Fibroblast of lung (primary cell): ENCODE measurements around the gene CFAP58. TPM values are rescaled to one million over a fixed set of nuclear protein-coding genes. Genes with fewer than 3 reads are reported as not detected.

Source experiments
- DNase-seq, 2 donors: peaks; one replicate each; pipeline versions ENCODE4 v3.0.0 to v3.0.0-alpha.2; 2010; ENCODE audit warnings: low read depth in 2 of 2
- H2AFZ ChIP-seq: 2 replicates; pipeline ENCODE4 v1.5.1; 2012; ENCODE audit warnings: low read length, control low read depth, inconsistent platforms
- H3K27ac ChIP-seq: 2 replicates; pipeline ENCODE4 v1.5.1; 2011; ENCODE audit warnings: low read length, control low read depth; ENCODE audit not compliant: insufficient read depth
- H3K27me3 ChIP-seq: 2 replicates; pipeline ENCODE4 v1.5.1; 2011; ENCODE audit warnings: mild to moderate bottlenecking, low read length; ENCODE audit not compliant: control insufficient read depth, insufficient read depth
- H3K36me3 ChIP-seq: 2 replicates; pipeline ENCODE4 v1.5.1; 2011; ENCODE audit warnings: low read length; ENCODE audit not compliant: control insufficient read depth, insufficient read depth
- H3K4me1 ChIP-seq: 2 replicates; pipeline ENCODE4 v1.5.1; 2011; ENCODE audit warnings: low read length; ENCODE audit not compliant: control insufficient read depth, insufficient read depth; ENCODE audit errors: extremely low read depth
- H3K4me2 ChIP-seq: 2 replicates; pipeline ENCODE4 v1.5.1; 2011; ENCODE audit warnings: low read length, control low read depth; ENCODE audit not compliant: insufficient read depth; ENCODE audit errors: extremely low read depth
- H3K4me3 ChIP-seq, 4 experiments: fragments of 200-600 bp in 1 of 4; sonication (generic) in 1 of 4; replicated peaks in 1 of 4; 2 replicates each; pipeline ENCODE4 v1.5.1; 2011 to 2016; ENCODE audit warnings: low read length in 4 of 4, low read depth in 3 of 4, mild to moderate bottlenecking in 3 of 4, control low read depth in 2 of 4, inconsistent platforms in 1 of 4, mixed read lengths in 1 of 4; ENCODE audit not compliant: insufficient read depth in 1 of 4; ENCODE audit errors: control extremely low read depth in 1 of 4
- H3K79me2 ChIP-seq: 2 replicates; pipeline ENCODE4 v1.5.1; 2012; ENCODE audit warnings: mild to moderate bottlenecking, low read length, inconsistent platforms; ENCODE audit not compliant: control insufficient read depth, insufficient read depth
- H3K9ac ChIP-seq: 2 replicates; pipeline ENCODE4 v1.5.1; 2011; ENCODE audit warnings: mild to moderate bottlenecking, low read length, control low read depth; ENCODE audit not compliant: insufficient read depth
- H3K9me3 ChIP-seq: 2 replicates; pipeline ENCODE4 v1.5.1; 2012; ENCODE audit warnings: low read depth, low read length; ENCODE audit not compliant: control insufficient read depth, insufficient read depth
- H4K20me1 ChIP-seq: 2 replicates; pipeline ENCODE4 v1.5.1; 2011; ENCODE audit warnings: low read length; ENCODE audit not compliant: control insufficient read depth, insufficient read depth; ENCODE audit errors: extremely low read depth
- EZH2 ChIP-seq: IDR thresholded peaks from 2 replicates; pipeline ENCODE4 v1.5.1; 2012; ENCODE audit warnings: low read length, control low read depth, mild to moderate bottlenecking; ENCODE audit errors: missing control alignments
- polyA plus RNA-seq, 2 donors: library from polyadenylated mRNA; depleted of rRNA in 1 of 2; stranded (reverse) in 1 of 2; unstranded in 1 of 2; fragments of >200 nt; gene quantifications; 2 replicates each; pipeline ENCODE4 v1.2.1, GENCODE V29; 2011 to 2012; ENCODE audit warnings: missing spikeins in 1 of 2
- total RNA-seq: library from RNA; depleted of rRNA; stranded (reverse); fragments of >200 nt; gene quantifications from 2 replicates; pipeline ENCODE4 v1.2.1, GENCODE V29; 2014
- TF ChIP-seq, protein P1 (sequence below), 2 donors: IDR thresholded peaks in 1 of 2; conservative IDR thresholded peaks in 1 of 2; 1 replicate in 1 of 2; 2 replicates in 1 of 2; pipeline ENCODE4 v1.5.1; 2011 to 2012; ENCODE audit warnings: low read length in 2 of 2, control low read depth in 1 of 2, inconsistent platforms in 1 of 2, low read depth in 1 of 2, mild to moderate bottlenecking in 1 of 2

CFAP58 gene
- total and polyA plus RNA-seq, 2 donors (not counting 1 experiment from before 2014, with no cell fraction given), result 0.33 to 0.42 TPM

DNA sequence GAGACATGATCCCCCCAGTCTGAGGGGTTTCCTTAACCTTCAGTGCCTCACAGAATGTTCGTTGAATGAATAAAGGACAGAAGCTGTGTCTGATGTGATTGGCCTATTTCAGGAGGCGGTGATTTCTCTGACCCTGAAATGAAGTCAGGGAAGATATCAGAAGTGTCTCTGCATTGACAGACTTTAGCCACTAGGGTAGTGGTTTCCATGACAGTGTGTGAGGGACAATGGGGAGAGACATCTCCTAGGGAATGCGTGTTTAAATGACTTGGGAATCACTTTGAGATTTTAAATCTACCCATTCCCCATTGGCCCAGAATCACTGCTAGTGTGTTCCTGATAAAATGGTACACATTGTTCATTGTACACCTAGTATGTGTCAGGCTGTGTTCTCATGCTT is 132.0 kb downstream of the CFAP58 start:
- H3K27ac ChIP-seq, result no peak overlapping the region
- no peaks in the 10 kb centered on the region for H3K79me2 ChIP-seq
- no peaks in the 10 kb centered on the region for H3K9me3 ChIP-seq
- no peaks in the 10 kb centered on the region for H3K4me1 ChIP-seq
- H4K20me1 ChIP-seq, result no peaks in the 10 kb centered on the region
- H3K27me3 ChIP-seq, result no peaks in the 10 kb centered on the region
- no peak for DNase-seq
- no peak overlapping the region for H3K4me2 ChIP-seq
- no peak overlapping the region for H3K9ac ChIP-seq
- H3K36me3 ChIP-seq, result no peaks in the 10 kb centered on the region
- H3K4me3 ChIP-seq, result no peak overlapping the region
- H2AFZ ChIP-seq, result no peak overlapping the region
- TF ChIP-seq, protein P1, sequence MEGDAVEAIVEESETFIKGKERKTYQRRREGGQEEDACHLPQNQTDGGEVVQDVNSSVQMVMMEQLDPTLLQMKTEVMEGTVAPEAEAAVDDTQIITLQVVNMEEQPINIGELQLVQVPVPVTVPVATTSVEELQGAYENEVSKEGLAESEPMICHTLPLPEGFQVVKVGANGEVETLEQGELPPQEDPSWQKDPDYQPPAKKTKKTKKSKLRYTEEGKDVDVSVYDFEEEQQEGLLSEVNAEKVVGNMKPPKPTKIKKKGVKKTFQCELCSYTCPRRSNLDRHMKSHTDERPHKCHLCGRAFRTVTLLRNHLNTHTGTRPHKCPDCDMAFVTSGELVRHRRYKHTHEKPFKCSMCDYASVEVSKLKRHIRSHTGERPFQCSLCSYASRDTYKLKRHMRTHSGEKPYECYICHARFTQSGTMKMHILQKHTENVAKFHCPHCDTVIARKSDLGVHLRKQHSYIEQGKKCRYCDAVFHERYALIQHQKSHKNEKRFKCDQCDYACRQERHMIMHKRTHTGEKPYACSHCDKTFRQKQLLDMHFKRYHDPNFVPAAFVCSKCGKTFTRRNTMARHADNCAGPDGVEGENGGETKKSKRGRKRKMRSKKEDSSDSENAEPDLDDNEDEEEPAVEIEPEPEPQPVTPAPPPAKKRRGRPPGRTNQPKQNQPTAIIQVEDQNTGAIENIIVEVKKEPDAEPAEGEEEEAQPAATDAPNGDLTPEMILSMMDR (conservative IDR thresholded peaks at IDR 0.05 in 1 of 2, IDR thresholded peaks at IDR 0.05 in 1 of 2; ENCODE audit: low read depth in 1 of 2, low read length in 2 of 2), result no peak
- TF ChIP-seq EZH2, result no peak

DNA sequence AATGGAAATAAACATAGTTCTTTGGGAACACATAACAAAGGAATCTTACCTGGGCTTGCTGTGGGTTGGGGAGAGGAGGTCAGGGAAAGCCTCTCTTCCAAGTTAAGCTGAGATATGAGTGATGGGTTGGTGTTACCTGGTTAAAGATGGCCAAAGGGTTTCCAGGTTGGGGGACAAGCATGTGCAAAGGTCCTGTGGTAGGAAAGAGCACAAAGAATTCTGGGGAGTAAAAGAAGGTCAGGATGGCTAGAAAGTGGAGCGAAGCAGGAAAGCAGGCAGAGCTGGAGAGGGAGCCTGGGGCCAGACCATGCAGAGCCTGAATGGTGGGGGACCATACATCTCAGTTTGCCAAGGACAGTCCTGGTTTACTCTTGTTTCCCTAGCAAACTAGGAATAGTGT is 133.2 kb downstream of the CFAP58 start:
- no peaks in the 10 kb centered on the region for H3K36me3 ChIP-seq
- no peak for DNase-seq

DNA sequence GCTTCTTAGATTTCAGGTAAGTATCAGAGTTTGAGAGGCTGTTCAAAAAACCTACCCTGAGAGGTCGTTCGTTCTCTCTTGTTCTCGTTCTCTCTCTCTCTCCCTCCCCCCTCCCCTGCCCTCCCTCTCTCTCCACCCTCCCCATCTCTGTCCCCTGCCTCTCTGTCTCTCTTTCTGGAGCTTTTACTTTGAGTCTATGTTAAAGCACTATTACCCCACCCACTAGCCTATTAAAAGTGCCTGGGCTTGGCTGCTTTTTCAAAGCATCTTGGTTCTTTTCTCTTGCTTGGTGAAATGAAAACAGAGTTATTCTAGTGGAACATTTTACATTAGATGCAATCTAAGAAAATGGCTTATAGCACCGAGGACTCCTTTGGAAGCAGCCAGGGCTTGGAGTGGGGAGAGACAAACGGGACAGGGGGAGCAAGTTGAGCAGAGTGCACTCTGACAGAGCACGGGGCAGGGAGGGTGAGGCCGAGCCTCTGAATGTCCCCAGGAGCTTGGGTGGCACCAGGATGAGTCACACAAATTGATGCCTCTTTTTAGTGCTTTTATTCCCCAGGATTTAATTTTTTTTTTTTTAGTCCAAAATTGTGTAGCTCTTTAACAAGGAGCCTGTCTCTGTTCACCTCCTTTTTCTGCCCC is 134.3 kb downstream of the CFAP58 start:
- Histone ChIP-seq H3K4me1 (no peaks in the 10 kb centered on the region), H3K9me3 (no peaks in the 10 kb centered on the region), H3K27me3 (no peaks in the 10 kb centered on the region), H3K27ac (no peak overlapping the region), H4K20me1 (no peaks in the 10 kb centered on the region), H3K4me2 (no peak overlapping the region), H3K4me3 (no peak overlapping the region), H2AFZ (no peak overlapping the region), H3K79me2 (no peaks in the 10 kb centered on the region), H3K9ac (no peak overlapping the region), H3K36me3 (no peaks in the 10 kb centered on the region)
- DNase-seq, result no peak
- TF ChIP-seq, protein P1 (conservative IDR thresholded peaks at IDR 0.05 in 1 of 2, IDR thresholded peaks at IDR 0.05 in 1 of 2; ENCODE audit: low read depth in 1 of 2, low read length in 2 of 2), result no peak
- no peak for TF ChIP-seq EZH2

More for the DNA sequence above, 133.2 kb downstream of the CFAP58 start:
- Histone ChIP-seq H3K79me2 (no peaks in the 10 kb centered on the region), H4K20me1 (no peaks in the 10 kb centered on the region), H3K9me3 (no peaks in the 10 kb centered on the region), H3K27me3 (no peaks in the 10 kb centered on the region), H3K4me1 (no peaks in the 10 kb centered on the region), H3K27ac (no peak overlapping the region), H3K9ac (no peak overlapping the region), H3K4me2 (no peak overlapping the region), H2AFZ (no peak overlapping the region), H3K4me3 (no peak overlapping the region)
- no peak for TF ChIP-seq EZH2
- TF ChIP-seq, protein P1 (conservative IDR thresholded peaks at IDR 0.05 in 1 of 2, IDR thresholded peaks at IDR 0.05 in 1 of 2; ENCODE audit: low read depth in 1 of 2, low read length in 2 of 2), result no peak
